Erythroblast (primary cell): ENCODE results near the gene EPHB1.

Experiments
- GATA1 ChIP-seq: IDR thresholded peaks from 2 replicates; pipeline ENCODE4 v1.6.1; 2011; ENCODE audit warnings: low read depth, mild to moderate bottlenecking, control low read depth, low read length, moderate library complexity
- POLR2A ChIP-seq: IDR thresholded peaks from 2 replicates; pipeline ENCODE4 v1.6.1; 2011; ENCODE audit warnings: mild to moderate bottlenecking, low read length

DNA sequence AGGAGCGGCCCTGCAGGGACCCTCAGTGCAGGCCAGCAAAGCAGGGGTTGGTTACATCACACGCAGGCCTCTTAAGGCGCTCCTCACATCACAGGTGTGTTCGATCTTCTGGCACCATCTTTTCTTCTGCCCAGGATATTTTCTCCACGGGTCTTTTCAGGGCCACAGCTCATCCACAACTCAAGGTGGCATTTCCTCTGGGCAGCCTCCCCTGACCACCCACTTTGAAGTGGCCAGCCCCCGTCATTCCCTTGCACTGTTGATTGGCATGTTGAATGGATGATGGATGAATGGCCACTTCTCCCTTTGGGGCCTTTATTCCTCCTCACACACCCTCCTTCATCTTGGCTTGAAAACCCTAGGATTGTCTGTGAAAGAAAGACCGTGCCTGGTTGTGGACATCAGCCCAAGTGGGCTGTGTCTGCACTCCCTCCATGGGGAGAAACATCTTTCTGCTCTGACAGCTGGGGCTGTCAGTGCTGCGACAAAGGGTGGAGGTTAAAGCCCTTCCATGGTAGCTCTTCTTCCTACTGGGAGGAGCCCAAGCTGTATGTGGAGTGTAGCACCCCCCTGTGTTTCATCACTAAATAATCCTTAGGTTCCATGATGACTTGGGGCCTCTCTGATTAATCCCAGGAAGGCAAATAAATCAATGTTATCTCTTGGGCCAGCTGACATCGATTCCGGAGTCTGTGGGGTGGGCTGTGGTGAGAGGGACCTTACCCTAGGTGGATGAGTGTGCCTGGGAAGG lies 102.5 kb downstream of the EPHB1 start:
- TF ChIP-seq POLR2A (no peak), GATA1 (no peak)
